ENCODE data around the gene MARVELD2.
"Not testable (repeated sequence)": the region's sequence is repeated elsewhere in the genome, so short reads cannot be mapped to it uniquely, and the experiment has no call there.

Gene MARVELD2

DNA sequence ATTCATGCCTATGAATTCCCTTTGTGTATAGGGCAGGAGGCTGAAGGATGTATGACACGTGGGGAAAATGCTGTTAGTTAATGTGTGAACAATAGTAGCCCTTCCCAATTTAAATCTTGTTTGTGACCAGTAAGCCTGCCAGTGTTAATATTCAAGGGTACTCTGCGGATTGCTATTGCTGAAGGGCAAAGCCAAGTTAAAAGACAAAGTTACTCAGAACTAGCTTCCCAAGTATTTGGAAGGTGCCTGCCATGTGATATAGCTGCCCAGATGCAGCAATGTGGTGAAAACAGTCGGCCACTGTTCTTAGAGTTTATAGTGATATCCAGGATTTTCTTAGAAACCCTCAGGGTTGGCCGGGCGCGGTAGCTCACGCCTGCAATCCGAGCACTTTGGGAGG is 34.6 kb downstream of the MARVELD2 start:
- DNase-seq (ENCODE audit: low read depth in 2 of 2) = no peak

DNA sequence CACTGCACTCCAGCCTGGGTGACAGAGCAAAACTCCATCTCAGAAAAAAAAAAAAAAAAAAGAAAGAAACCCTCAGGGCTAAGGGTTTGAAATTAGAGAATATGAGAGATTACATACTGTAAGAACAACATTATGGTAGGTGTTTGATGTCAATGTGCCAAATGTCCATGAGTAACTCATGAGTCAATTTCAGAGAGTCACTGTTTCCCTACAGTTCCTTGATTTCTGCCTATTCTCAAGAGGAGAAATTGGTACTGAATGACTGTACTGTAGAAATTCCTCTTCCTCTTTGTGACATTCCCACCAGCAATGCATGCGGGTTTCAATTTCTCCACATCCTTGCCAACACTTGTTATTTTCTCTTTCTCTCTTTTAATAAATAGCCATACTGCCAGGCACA is 35.2 kb downstream of the MARVELD2 start:
- no peak for DNase-seq (ENCODE audit: low read depth in 2 of 2)

DNA sequence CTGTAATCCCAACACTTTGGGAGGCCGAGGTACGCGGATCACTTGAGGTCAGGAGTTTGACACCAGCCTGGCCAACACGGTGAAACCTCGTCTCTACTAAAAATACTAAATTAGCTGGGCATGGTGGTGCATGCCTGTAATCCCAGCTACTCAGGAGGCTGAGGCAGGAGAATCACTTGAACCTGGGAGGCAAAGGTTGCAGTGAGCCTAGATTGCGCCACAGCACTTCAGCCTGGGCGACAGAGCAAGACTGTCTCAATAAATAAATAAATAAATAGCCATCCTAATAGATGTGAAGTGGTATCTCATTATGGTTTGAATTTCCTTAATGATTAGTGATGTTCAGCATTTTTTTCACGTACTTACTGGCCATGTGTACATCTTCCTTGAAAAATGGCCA is 35.6 kb downstream of the MARVELD2 start:
- DNase-seq (ENCODE audit: low read depth in 2 of 2) = not testable (repeated sequence)

DNA sequence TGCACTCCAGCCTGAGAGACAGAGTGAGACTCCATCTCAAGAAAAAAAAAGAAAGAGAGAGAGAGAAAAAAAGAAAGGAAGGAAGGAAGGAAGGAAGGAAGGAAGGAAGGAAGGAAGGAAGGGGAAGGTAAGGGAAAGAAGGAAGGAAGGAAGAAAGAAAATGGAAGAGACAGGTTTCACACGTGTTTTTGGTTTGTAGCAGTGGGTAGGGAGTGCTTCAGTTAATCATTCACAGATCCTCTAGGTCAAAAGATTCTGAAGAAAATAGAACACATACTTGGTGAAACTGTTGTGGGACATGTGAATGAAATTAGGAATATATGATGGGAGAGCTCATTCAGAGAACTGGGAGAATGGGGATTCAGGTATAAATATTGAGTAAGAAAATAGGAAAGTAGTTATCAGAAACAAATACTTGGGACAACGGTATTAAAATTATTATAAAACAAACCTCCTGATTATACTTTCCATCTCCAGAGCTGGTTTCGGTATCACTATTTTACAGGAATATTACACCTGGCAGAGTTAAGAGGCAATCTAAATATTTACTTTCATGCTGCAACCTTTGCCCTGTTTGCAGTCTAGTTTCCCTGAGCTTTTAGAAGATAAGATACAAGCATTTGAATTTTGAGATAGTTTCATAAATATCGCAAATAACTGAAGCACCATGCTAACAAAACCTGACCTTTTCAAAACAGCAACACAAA is 37.2 kb downstream of the MARVELD2 start:
- no peak for DNase-seq (ENCODE audit: low read depth in 2 of 2)

DNA sequence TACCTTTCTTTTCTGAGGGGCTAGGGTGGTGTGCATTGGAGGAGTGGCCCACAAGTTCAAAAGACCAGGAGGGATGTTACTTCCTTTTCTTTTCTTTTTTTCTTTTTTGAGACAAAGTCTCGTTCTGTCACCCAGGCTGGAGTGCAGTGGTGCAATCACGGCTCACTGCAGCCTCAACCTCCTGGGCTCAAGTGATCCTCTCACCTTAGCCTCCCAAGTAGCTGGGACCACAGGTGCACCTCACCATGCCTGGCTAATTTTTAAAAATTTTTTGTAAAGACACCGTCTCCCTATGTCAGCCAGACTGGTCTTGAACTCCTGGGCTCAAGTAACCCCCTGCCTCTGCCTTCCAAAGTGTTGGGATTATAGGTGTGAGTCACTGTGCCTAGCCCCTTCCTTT is 38.6 kb downstream of the MARVELD2 start:
- not testable (repeated sequence) for DNase-seq (ENCODE audit: low read depth in 2 of 2)

DNA sequence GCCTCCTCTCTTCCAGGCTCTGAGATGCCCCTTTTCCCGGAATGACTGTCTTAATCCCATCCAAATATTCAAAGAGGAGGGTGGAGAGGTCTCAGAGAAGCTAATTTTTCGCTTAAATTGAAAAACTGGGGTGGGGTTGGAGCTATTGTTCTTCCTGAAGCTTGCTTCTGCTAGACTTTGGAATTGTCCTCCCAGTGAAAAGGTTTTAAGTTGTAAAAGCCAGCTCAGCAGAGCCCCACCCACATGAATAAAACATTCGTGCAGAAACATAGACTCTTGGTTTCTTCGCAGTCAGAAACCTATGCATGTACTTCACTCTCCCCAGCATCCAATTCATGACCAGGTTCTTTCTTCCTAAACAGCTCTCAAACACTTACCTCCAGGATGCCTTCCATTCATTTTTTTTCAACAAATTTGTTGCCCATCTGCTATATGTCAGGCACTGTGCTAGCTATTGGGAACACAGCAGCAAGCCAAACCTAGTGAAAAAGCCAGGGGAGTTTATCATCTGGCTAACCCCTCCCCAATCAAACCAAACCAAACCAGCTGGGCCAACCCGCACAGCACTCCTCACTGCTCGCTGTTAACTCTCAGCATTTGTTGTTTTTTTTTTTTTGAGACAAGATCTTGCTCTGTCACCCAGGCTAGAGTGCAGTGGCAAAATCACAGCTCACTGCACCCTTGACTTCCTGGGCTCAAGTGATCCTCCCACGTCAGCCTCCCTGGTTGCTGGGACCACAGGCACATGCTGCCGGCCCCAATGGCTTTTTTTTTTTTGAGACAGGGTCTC is 39.7 kb downstream of the MARVELD2 start:
- no peak for DNase-seq (ENCODE audit: low read depth in 2 of 2)

DNA sequence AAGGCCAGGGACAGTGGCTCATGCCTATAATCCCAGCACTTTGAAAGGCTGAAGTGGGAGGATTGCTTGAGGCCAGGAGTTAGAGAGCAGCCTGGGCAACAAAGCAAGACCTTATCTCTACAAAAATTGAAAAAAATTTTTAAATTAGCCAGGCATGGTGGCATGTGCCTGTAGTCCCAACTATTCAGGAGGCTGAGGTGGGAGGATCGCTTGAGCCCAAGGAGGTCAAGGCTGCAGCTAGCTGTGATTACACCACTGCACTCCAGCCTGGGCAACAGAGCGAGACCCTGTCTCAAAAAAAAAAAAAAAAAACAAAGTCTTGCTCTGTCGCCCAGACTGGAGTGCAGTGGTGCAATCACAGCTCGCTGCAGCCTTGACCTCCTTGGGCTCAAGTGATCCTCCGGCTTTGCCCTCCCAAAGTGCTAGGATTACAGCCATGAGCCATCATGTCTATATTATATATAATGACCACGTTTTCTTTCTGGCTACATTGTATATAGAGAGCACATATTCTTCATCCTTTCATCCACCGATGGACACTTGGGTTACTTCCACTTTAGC is 40.6 kb downstream of the MARVELD2 start:
- DNase-seq (ENCODE audit: low read depth in 2 of 2) = not testable (repeated sequence)

DNA sequence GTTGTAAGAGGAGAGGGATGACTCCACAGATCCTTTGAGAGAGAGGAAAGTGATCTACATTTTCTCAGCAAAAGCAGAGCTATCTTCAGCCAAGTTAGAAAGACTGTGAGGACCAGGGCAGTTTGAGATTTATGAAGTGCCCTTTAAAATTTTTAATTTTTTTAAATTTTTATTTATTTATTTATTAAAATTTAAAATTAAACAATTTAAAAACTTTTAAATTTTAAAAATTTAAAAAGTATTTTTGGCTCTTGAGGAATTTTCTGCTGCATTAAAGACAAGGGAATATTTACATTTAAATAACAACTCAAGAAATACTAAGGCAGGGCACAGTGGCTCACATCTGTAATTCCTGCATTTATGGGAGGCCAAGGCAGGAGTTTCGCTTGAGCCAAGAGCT is 47.3 kb downstream of the MARVELD2 start:
- no peak for DNase-seq (ENCODE audit: low read depth in 2 of 2)

DNA sequence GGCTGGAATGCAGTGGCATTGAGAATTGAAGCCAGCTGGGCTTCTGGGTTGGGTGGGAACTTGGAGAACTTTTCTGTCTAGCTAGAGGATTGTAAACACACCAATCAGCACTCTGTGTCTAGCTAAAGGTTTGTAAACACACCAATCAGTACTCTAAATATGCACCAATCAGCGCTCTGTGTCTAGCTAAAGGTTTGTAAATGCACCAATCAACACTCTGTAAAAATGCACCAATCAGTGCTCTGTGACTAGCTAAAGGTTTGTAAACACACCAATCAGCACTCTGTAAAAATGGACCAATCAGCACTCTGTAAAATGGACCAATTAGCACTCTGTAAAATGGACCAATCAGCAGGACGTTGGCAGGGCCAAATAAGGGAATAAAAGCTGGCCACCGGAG is 51.5 kb downstream of the MARVELD2 start:
- not testable (repeated sequence) for DNase-seq (ENCODE audit: low read depth in 2 of 2)

DNA sequence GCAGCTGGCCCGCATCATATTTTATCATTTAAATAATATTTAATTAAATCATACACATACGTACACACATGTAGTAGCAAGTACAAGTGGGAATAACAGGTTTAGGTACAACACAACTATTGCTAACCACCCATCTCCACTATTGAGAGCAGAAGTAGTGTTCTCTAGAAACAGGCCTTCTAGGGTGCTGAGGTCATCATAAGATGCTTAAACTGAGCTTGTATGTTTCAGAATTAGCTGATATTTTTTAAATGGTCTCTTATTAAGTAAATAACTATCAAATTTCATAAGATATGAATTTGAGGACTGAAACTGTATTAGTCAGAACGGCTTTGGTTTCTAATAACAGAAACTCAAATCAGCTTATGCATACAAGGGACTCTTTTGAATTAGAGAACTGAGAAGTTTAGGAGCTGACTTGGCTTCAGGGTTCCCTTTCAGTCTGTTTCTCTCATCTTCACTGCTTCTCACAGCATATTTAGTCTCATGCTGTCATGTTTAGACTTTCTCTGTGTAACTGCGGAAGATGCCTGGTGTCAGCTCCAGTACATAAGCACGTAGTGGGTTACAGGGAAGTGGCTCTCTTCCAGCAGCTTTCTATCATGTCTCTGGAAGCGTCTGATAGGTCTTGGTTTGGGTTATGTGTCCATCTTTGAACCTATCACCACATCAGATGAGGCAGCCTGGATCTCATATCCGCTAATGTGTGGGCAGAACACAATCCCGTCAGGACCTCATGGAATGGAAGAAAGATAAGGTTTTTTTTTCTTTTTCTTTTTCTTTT is 52.7 kb downstream of the MARVELD2 start:
- DNase-seq (ENCODE audit: low read depth in 2 of 2) = no peak

DNA sequence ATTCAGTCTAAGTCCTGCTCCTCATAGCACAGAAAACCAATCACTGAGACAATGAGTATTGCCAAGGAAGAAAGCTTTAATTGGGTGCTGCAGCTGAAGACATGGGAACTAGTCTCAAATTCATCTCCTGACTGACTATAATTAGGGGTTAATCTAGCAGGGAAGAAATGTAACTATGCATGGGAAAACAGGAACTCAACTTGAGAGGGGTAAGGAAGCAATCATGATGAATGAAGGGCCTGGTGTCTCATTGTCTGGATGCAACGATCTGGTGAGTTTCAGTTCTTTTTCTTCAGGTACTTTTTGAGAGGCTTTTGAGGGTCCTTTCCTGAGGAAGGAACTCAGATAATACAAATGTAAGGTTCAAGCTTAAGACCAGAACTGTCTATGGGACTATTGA is 53.7 kb downstream of the MARVELD2 start:
- no peak for DNase-seq (ENCODE audit: low read depth in 2 of 2)

DNA sequence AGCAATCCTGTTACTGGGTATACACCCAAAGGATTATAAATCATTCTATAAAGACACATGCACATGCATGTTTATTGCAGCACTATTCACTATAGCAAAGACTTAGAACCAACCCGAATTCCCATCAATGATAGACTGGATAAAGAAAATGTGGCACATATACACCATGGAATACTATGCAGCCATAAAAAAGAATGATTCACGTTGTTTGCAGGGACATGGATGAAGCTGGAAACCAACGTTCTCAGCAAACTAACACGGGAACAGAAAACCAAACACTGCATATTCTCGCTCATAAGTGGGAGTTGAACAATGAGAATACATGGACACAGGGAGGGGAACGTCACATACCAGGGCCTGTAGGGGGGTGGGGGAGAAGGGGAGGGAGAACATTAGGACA is 56.6 kb downstream of the MARVELD2 start:
- DNase-seq (ENCODE audit: low read depth in 2 of 2) = not testable (repeated sequence)

DNA sequence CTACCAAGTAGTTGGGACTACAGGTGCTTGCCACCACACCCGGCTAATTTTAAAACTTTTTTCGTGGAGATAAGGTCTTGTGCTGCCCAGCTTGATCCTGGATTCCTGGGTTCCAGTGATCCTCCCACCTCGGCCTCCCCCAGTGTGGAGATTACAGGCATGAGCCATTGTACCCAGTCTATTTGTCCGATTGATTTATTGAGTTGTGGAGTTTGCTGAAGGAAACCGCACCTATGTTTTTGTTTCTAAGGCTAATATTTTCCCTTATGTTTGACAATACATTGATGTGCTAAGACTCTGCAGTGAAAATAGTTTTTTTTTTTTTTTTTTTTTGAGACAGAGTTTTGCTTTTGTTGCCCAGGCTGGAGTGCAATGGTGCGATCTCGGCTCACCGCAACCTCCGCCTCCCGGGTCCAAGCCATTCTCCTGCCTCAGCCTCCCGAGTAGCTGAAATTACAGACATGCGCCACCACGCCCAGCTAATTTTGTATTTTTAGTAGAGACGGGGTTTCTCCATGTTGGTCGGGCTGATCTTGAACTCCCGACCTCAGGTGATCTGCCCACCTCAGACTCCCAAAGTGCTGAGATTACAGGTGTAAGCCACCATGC is 57.7 kb downstream of the MARVELD2 start:
- not testable (repeated sequence) for DNase-seq (ENCODE audit: low read depth in 2 of 2)

DNA sequence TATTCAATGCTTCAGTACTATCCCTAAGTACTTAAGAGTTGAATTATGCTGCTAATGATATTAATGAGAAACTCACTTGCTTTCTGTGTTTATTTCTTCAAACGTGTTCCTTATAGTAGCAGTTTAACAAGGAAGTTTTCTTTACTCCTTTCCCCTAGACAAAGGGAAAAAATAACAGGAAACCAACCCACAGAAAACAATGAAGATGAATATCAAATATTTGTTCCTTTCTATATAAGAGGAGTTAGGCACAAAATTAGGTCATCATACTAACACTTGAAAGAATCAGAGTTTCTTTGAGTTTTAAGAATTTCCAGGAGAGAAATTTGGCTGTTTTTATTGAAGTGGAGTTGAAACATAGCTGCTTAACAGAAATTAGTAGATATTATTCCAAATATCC is 62.3 kb downstream of the MARVELD2 start:
- no peak for DNase-seq (ENCODE audit: low read depth in 2 of 2)

DNA sequence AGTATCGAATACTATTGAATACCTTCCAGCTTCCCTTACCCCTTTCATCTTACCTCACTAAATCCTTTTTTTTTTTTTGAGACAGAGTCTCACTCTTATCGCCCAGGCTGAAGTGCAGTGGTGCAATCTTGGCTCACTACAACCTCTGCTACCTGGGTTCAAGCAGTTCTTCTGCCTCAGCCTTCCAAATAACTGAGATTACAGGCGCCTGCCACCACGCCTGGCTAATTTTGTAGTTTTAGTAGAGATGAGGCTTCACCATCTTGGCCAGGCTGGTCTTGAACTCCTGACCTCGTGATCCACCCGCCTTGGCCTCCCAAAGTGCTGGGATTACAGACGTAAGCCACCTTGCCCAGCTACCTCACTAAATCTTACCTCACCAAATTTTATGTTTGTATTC is 63.4 kb downstream of the MARVELD2 start:
- DNase-seq (ENCODE audit: low read depth in 2 of 2) = not testable (repeated sequence)

DNA sequence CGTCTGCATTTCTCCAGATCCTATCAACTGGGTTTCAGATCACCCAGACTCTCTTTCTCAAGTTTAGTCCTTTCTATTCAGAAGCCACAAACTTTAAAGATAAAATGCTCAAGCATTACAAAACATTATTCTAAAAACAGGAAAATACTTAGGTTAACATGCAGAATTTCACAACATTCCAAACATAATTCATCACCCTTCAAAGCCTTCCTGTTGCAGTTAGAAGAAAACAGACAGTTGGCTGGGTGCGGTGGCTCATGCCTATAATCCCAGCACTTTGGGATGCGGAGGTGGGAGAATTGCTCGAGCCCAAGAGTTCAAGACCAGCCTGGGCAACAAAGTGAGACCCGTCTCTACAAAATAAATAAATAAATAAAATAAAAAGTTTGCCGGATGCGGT is 70.0 kb downstream of the MARVELD2 start:
- DNase-seq (ENCODE audit: low read depth in 2 of 2) = no peak

DNA sequence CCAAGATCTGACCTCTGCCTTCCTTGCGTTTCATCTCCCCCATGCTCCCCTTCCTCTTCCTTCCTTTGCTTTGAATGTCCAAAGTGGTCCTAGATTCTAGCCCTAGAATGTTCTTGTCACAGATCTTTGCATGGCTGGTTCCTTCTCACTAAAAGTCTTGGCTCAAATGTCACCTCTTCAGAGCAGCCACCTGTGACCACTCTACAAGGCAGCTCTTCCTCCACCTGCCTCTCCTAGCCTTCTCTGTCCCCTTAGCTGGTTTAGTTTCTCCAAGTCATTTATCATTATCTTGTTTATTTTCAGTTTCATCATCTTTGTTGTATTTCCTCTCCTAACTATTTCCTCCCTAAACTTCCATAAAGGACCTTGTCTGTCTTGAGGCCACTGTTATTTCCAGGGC is 70.6 kb downstream of the MARVELD2 start:
- DNase-seq (ENCODE audit: low read depth in 2 of 2) = no peak

DNA sequence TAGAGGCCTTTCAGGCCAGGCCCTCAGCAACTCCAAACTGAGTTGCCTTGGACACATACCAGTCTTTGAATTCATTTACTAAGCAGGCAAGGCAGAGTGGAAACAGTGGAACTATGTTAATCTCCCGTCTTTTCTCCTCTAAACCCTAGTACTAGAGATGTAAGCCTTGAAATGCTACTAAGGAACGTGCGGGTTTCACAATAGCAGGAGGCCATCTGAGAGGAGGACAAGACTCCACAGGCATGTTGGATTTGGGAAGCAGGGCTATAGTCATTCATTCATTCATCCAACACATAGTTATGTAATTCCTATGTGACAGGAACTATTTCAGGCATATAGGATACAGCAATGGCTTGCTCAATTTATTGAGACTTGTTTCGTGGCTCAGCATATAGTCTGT is 74.3 kb downstream of the MARVELD2 start:
- no peak for DNase-seq (ENCODE audit: low read depth in 2 of 2)

DNA sequence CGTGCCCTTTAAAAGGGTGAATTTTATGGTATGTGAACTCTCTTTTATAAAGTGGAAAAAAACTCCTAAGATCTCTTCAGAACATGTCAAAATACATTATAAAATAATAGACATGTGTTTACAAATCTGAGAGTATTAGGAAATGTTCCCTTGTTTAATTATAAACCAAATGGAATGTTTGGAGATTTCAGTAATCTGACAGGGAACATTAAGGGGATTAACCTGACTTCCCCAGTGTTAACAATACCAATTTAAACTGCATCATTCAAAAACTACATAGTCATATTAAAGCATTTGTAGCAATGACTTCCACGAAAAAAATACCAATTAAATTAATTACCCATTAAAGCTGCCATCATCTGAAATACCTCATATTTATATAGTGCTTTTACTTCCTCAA is 76.1 kb downstream of the MARVELD2 start:
- DNase-seq (ENCODE audit: low read depth in 2 of 2) = no peak

DNA sequence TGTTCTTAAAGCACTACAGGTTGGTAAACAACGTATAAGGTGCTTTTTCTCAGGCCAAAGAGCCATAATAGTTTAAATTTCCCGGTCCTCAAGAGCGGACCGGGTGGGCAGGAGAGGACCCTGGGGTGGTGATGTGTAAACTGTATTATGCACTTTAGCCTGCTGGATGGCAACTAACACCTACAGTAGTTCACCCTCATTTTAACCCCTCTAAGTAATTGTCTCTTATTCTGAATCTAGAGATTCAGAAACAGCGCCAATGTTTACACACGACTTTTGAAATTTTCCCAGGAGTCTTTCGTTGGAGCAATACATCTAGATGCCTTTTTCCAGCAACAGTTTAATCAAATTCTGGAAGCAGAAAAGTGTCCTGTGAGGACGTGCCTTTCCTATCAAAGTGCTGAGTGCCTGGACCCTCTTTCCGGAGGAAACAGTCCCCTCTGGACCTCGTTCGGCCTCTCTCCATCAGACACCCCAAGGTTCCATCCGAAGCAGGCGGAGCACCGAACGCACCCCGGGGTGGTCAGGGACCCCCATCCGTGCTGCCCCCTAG is 77.0 kb downstream of the MARVELD2 start:
- no peak for DNase-seq (ENCODE audit: low read depth in 2 of 2)

DNA sequence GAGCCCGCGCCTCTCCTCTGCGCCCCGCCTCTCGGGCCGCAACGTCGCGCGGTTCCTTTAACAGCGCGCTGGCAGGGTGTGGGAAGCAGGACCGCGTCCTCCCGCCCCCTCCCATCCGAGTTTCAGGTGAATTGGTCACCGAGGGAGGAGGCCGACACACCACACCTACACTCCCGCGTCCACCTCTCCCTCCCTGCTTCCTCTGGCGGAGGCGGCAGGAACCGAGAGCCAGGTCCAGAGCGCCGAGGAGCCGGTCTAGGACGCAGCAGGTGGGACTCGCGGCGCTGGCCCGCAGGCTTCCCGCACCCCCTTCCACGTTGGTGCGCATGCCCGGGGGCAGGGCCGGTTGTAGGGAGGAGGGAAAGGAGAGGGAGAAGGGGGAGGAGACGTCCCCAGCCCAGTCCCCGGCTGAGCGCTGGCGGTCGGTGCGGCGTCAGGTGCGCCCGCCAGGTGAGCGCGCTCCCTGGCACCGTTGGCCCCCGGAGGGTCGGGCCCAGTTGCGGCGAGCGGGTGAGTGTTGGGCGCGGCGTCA is 77.5 kb downstream of the MARVELD2 start, which contains the start of gene OCLN:
Gene OCLN, plus strand, starts transcription at position 400 of the 532 bp plus-strand sequence. CDS start 11,455 bp downstream, outside the sequence.
- DNase-seq (ENCODE audit: low read depth in 2 of 2) = no peak

Measured in stimulated activated CD4-positive, alpha-beta T cell treated with anti-CD3 and anti-CD28 coated beads, Interleukin-1b, Interleukin-23, amount 100 ng/mL, for 1 hour (primary cell).